ENCODE data around the gene PCDHA10.

PCDHA10 gene

DNA sequence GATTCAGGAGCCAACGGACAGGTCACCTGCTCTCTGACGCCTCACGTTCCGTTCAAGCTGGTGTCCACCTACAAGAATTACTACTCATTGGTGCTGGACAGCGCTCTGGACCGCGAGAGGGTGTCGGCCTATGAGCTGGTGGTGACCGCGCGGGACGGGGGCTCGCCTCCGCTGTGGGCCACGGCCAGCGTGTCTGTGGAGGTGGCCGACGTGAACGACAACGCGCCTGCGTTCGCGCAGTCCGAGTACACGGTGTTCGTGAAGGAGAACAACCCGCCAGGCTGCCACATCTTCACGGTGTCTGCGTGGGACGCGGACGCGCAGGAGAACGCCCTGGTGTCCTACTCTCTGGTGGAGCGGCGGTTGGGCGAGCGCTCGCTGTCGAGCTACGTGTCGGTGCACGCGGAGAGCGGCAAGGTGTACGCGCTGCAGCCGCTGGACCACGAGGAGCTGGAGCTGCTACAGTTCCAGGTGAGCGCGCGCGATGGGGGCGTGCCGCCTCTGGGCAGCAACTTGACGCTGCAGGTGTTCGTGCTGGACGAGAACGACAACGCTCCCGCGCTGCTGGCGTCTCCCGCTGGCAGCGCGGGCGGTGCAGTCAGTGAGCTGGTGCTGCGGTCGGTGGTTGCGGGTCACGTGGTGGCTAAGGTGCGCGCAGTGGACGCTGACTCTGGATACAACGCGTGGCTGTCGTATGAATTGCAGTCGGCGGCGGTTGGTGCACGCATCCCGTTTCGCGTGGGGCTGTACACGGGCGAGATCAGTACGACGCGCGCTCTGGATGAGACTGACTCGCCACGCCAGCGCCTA, 1.7 kb downstream of the PCDHA10 start:
- TF ChIP-seq EZH2 (optimal IDR thresholded peaks at IDR 0.05; ENCODE audit: low read depth, low read length) (no peak), EZH2phosphoT487 (IDR thresholded peaks at IDR 0.05; ENCODE audit: low read length) (no peak)
- TF ChIP-seq, protein P1, sequence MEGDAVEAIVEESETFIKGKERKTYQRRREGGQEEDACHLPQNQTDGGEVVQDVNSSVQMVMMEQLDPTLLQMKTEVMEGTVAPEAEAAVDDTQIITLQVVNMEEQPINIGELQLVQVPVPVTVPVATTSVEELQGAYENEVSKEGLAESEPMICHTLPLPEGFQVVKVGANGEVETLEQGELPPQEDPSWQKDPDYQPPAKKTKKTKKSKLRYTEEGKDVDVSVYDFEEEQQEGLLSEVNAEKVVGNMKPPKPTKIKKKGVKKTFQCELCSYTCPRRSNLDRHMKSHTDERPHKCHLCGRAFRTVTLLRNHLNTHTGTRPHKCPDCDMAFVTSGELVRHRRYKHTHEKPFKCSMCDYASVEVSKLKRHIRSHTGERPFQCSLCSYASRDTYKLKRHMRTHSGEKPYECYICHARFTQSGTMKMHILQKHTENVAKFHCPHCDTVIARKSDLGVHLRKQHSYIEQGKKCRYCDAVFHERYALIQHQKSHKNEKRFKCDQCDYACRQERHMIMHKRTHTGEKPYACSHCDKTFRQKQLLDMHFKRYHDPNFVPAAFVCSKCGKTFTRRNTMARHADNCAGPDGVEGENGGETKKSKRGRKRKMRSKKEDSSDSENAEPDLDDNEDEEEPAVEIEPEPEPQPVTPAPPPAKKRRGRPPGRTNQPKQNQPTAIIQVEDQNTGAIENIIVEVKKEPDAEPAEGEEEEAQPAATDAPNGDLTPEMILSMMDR (IDR thresholded peaks at IDR 0.05; ENCODE audit: low read length) = no peak
- Histone ChIP-seq H3K27me3 (replicated peaks; ENCODE audit: insufficient read depth, low read length) (no peaks in the 10 kb centered on the region), H3K4me3 (ENCODE audit: low read length) (no peak overlapping the region), H3F3A (ENCODE audit: insufficient read depth, low read length) (no peaks in the 10 kb centered on the region), H3K4me1 (ENCODE audit: low read length) (no peaks in the 10 kb centered on the region), H3K9me3 (replicated peaks; ENCODE audit: insufficient read depth, low read length) (no peaks in the 10 kb centered on the region), H3K36me3 (replicated peaks; ENCODE audit: insufficient read depth, low read length) (no peaks in the 10 kb centered on the region), H4K20me1 (ENCODE audit: insufficient read depth, low read length) (no peaks in the 10 kb centered on the region), H3K9ac (ENCODE audit: low read length) (no peak overlapping the region), H3K9me2 (replicated peaks; ENCODE audit: insufficient read depth, low read length) (no peaks in the 10 kb centered on the region), H3K79me2 (ENCODE audit: low read length) (no peaks in the 10 kb centered on the region), H3K4me2 (ENCODE audit: low read depth, low read length) (no peak overlapping the region), H2AFZ (ENCODE audit: low read length) (no peak overlapping the region), H3K27ac (ENCODE audit: low read length) (no peak overlapping the region)
- no peak for DNase-seq

DNA sequence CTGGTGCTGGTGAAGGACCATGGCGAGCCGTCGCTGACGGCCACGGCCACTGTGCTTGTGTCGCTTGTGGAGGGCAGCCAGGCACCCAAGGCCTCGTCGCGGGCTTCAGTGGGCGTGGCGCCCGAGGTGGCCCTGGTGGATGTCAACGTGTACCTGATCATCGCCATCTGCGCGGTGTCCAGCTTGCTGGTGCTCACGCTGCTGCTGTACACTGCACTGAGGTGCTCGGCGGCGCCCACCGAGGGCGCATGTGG, 2.2 kb downstream of the PCDHA10 start:
- H3K9me3 ChIP-seq (replicated peaks; ENCODE audit: insufficient read depth, low read length) = no peaks in the 10 kb centered on the region
- H3K36me3 ChIP-seq (replicated peaks; ENCODE audit: insufficient read depth, low read length) = no peaks in the 10 kb centered on the region
- no peaks in the 10 kb centered on the region for H4K20me1 ChIP-seq (ENCODE audit: insufficient read depth, low read length)
- H3K9me2 ChIP-seq (replicated peaks; ENCODE audit: insufficient read depth, low read length) = no peaks in the 10 kb centered on the region
- no peak overlapping the region for H3K27ac ChIP-seq (ENCODE audit: low read length)
- H3K27me3 ChIP-seq (replicated peaks; ENCODE audit: insufficient read depth, low read length) = no peaks in the 10 kb centered on the region
- TF ChIP-seq EZH2 (optimal IDR thresholded peaks at IDR 0.05; ENCODE audit: low read depth, low read length) = no peak
- TF ChIP-seq, protein P1 (IDR thresholded peaks at IDR 0.05; ENCODE audit: low read length) = no peak
- TF ChIP-seq EZH2phosphoT487 (IDR thresholded peaks at IDR 0.05; ENCODE audit: low read length) = no peak
- H3F3A ChIP-seq (ENCODE audit: insufficient read depth, low read length) = no peaks in the 10 kb centered on the region
- no peaks in the 10 kb centered on the region for H3K79me2 ChIP-seq (ENCODE audit: low read length)
- no peak for DNase-seq
- no peak overlapping the region for H2AFZ ChIP-seq (ENCODE audit: low read length)
- H3K4me2 ChIP-seq (ENCODE audit: low read depth, low read length) = no peak overlapping the region
- H3K4me3 ChIP-seq (ENCODE audit: low read length) = no peak overlapping the region
- H3K9ac ChIP-seq (ENCODE audit: low read length) = no peak overlapping the region
- H3K4me1 ChIP-seq (ENCODE audit: low read length) = no peaks in the 10 kb centered on the region

DNA sequence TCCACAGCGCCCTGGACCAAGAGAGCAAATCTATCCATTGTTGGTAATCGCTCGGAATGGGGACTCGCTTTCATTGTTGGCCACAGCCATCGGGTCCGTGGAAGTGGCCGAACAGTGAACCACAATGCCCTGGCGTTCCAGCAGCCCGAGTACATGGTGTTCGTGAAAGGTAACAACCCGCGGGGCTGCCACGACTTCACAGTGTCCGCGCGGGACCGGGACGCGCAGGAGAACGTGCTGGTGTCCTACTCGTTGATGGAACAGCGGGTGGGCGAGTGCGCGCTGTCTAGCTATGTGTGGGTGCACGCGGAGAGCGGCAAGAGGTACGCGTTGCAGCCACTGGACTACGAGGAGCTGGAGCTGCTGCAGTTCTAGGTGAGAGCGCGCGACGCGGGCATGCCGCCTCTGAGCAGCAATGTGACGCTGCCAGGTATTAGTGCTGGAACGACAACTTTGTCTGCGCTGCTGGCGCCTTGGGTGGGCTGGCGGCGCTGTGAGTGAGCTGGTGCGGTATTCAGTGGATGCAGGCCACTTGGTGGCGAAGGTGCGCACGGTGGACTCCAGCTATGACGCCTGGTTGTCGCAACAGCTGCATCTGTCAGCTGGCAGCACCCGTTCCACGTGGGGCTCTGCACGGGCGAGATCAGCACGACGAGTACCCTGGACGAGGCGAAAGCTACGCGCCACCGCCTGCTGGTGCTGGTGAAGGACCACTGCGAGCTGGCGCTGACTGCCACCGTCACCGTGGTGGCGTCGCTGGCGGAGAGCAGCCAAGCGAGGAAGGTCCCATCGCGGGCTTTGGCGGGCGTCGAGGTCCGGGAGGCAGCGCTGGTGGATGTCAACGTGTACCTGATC, 7.0 kb downstream of the PCDHA10 start:
- H3K27ac ChIP-seq (ENCODE audit: low read length) = no peak overlapping the region
- no peaks in the 10 kb centered on the region for H3K36me3 ChIP-seq (replicated peaks; ENCODE audit: insufficient read depth, low read length)
- no peaks in the 10 kb centered on the region for H3K9me3 ChIP-seq (replicated peaks; ENCODE audit: insufficient read depth, low read length)
- H3K9me2 ChIP-seq (replicated peaks; ENCODE audit: insufficient read depth, low read length) = no peaks in the 10 kb centered on the region
- H3K79me2 ChIP-seq (ENCODE audit: low read length) = no peaks in the 10 kb centered on the region
- no peak overlapping the region for H3K9ac ChIP-seq (ENCODE audit: low read length)
- no peak overlapping the region for H2AFZ ChIP-seq (ENCODE audit: low read length)
- H3K27me3 ChIP-seq (replicated peaks; ENCODE audit: insufficient read depth, low read length) = no peaks in the 10 kb centered on the region
- TF ChIP-seq EZH2phosphoT487 (IDR thresholded peaks at IDR 0.05; ENCODE audit: low read length) = no peak
- TF ChIP-seq, protein P1 (IDR thresholded peaks at IDR 0.05; ENCODE audit: low read length) = no peak
- no peak for TF ChIP-seq EZH2 (optimal IDR thresholded peaks at IDR 0.05; ENCODE audit: low read depth, low read length)
- no peaks in the 10 kb centered on the region for H3K4me1 ChIP-seq (ENCODE audit: low read length)
- H3K4me3 ChIP-seq (ENCODE audit: low read length) = no peak overlapping the region
- no peaks in the 10 kb centered on the region for H4K20me1 ChIP-seq (ENCODE audit: insufficient read depth, low read length)
- H3F3A ChIP-seq (ENCODE audit: insufficient read depth, low read length) = no peaks in the 10 kb centered on the region
- DNase-seq = no peak
- no peak overlapping the region for H3K4me2 ChIP-seq (ENCODE audit: low read depth, low read length)

Measured in MM.1S (cell line).